ENCODE measurements around the gene SYT17. TPM values are rescaled to one million over a fixed set of nuclear protein-coding genes. Genes with fewer than 3 reads are reported as not detected.
A peak's percentile ranks its signal among the peaks of the same experiment; 100 is the strongest.

SYT17 gene
- total RNA-seq, 1 donor from 2014 or later: 10.7 TPM

- Mint-ChIP-seq H3K4me1 (ENCODE audit: low read depth) (no peaks in the 10 kb centered on the region), H3K9me3 (ENCODE audit: low read depth) (peaks cover 12% of the 10 kb centered on the region), H3K36me3 (ENCODE audit: insufficient read depth) (peaks cover 4% of the 10 kb centered on the region), H3K27me3 (no peaks in the 10 kb centered on the region), H3K27ac (no peak overlapping the region), H3K4me3 (ENCODE audit: low read depth) (no peak overlapping the region)
- DNase-seq (ENCODE audit: low spot score, unreplicated experiment): no peak
- TF ChIP-seq, protein P1, sequence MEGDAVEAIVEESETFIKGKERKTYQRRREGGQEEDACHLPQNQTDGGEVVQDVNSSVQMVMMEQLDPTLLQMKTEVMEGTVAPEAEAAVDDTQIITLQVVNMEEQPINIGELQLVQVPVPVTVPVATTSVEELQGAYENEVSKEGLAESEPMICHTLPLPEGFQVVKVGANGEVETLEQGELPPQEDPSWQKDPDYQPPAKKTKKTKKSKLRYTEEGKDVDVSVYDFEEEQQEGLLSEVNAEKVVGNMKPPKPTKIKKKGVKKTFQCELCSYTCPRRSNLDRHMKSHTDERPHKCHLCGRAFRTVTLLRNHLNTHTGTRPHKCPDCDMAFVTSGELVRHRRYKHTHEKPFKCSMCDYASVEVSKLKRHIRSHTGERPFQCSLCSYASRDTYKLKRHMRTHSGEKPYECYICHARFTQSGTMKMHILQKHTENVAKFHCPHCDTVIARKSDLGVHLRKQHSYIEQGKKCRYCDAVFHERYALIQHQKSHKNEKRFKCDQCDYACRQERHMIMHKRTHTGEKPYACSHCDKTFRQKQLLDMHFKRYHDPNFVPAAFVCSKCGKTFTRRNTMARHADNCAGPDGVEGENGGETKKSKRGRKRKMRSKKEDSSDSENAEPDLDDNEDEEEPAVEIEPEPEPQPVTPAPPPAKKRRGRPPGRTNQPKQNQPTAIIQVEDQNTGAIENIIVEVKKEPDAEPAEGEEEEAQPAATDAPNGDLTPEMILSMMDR (IDR thresholded peaks at IDR 0.05; ENCODE audit: unreplicated experiment): no peak
These were observed 35.4 kb downstream of the SYT17 start for GRCh38 chr16:19203374-19203966.

DNA sequence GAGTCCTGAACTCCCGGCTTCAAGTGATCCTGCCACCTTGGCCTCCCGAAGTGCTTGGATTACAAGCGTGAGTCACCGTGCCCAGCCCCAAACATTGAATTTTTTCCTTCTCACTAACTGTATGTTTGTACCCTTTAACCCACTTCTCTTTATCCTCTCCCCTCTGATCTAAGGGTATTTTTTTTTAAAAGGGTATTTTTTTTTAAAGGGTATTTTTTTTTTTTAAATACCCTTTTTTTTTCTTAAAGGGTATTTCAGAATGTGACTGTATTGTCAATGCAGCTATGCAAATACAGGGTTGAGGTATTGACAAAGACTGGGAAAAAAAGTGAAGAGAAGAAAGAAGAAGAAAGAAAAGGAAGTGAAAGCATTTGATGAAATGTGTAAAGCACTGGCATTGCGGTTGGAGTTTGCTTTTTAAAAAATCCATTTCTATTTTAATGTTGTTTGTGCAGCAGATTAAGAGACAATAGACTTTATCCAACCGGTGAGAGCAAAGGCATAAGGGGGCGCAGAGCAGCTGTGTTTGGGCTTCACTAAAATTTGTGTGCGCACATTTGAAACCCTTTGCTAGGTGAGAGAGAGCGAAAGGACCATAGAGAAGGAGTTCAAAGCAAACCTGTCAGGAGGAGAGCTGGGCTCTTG lies 42.4 kb downstream of the SYT17 start:
- Mint-ChIP-seq H3K27ac (peak overlapping the region; percentile 25), H3K36me3 (ENCODE audit: insufficient read depth) (peaks cover 4% of the 10 kb centered on the region), H3K9me3 (ENCODE audit: low read depth) (peaks cover 3% of the 10 kb centered on the region), H3K4me3 (ENCODE audit: low read depth) (peak overlapping the region; percentile 3), H3K27me3 (no peaks in the 10 kb centered on the region), H3K4me1 (ENCODE audit: low read depth) (peaks cover 9% of the 10 kb centered on the region)
- TF ChIP-seq, protein P1 (IDR thresholded peaks at IDR 0.05; ENCODE audit: unreplicated experiment): no peak
- DNase-seq (ENCODE audit: low spot score, unreplicated experiment): no peak

GRCh38 chr16:19210968-19211367 lies 42.9 kb downstream of the SYT17 start:
- no peak overlapping the region for H3K4me3 Mint-ChIP-seq (ENCODE audit: low read depth)
- H3K4me1 Mint-ChIP-seq (ENCODE audit: low read depth): peaks cover 9% of the 10 kb centered on the region
- no peak for DNase-seq (ENCODE audit: low spot score, unreplicated experiment)
- peaks cover 8% of the 10 kb centered on the region for H3K36me3 Mint-ChIP-seq (ENCODE audit: insufficient read depth)
- H3K9me3 Mint-ChIP-seq (ENCODE audit: low read depth): peaks cover 6% of the 10 kb centered on the region
- H3K27ac Mint-ChIP-seq: peak overlapping the region; percentile 25
- TF ChIP-seq, protein P1 (IDR thresholded peaks at IDR 0.05; ENCODE audit: unreplicated experiment): no peak
- H3K27me3 Mint-ChIP-seq: no peaks in the 10 kb centered on the region

GRCh38 chr16:19212059-19212458 lies 44.0 kb downstream of the SYT17 start:
- no peak for DNase-seq (ENCODE audit: low spot score, unreplicated experiment)
- Mint-ChIP-seq H3K27ac (no peak overlapping the region), H3K4me3 (ENCODE audit: low read depth) (no peak overlapping the region), H3K9me3 (ENCODE audit: low read depth) (peaks cover 6% of the 10 kb centered on the region), H3K36me3 (ENCODE audit: insufficient read depth) (peaks cover 11% of the 10 kb centered on the region), H3K4me1 (ENCODE audit: low read depth) (peaks cover 9% of the 10 kb centered on the region), H3K27me3 (no peaks in the 10 kb centered on the region)
- TF ChIP-seq, protein P1 (IDR thresholded peaks at IDR 0.05; ENCODE audit: unreplicated experiment): no peak

GRCh38 chr16:19213885-19214284 lies 45.8 kb downstream of the SYT17 start:
- H3K27me3 Mint-ChIP-seq: no peaks in the 10 kb centered on the region

More at GRCh38 chr16:19213885-19214284, 45.8 kb downstream of the SYT17 start:
- Mint-ChIP-seq H3K9me3 (ENCODE audit: low read depth) (peaks cover 6% of the 10 kb centered on the region), H3K27ac (no peak overlapping the region), H3K4me1 (ENCODE audit: low read depth) (peaks cover 16% of the 10 kb centered on the region), H3K4me3 (ENCODE audit: low read depth) (no peak overlapping the region), H3K36me3 (ENCODE audit: insufficient read depth) (peaks cover 11% of the 10 kb centered on the region)
- DNase-seq (ENCODE audit: low spot score, unreplicated experiment): no peak
- TF ChIP-seq, protein P1 (IDR thresholded peaks at IDR 0.05; ENCODE audit: unreplicated experiment): no peak
